IPS DF 4.7 (cell line): Measurements from ENCODE around the gene LCAT.
"Not testable (repeated sequence)": the region's sequence is repeated elsewhere in the genome, so short reads cannot be mapped to it uniquely, and the experiment has no call there.

ENCODE experiments used
- DNase-seq: peaks from one replicate; pipeline ENCODE4 v3.0.0-alpha.2; 2013; ENCODE audit warnings: low spot score; ENCODE audit errors: extremely low read depth

The LCAT gene

DNA sequence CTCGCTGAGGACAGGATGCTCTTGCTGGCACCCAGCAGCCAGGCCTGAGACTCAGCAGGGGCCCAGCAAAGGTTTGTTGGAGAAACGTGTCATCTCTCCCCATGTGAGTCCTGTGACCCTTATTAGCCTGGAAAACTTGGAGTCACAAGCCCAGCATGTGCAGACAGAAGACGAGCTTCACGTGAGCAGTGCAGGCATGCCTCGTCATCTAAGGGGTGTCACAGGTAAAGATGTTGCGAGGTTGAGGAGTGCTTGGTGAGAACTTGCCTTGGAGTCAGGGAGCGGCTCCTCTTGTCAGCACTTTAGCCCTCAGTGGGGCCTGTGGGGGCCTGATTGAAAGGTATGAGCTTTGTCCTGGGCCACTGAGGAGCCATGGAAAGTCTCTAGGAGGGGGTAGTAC lies 10.1 kb downstream of the LCAT start:
- DNase-seq: no peak

DNA sequence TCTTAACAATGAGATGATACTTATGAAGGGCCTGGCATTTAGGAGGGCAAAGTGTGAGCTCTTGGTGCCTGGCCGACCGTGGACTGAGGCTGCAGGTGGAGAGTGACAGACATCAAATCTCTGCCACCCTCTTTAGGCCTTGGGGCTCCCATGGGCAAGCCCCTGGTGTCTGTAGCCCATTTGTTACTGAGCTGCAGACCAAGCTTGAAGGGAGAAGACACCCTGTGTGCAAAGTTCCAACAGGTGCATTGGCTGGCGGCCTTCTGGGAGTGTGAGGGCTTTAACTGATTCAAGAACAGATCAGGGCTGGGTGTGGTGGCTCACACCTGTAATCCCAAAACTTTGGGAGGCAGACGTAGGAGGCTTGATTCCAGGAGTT lies 11.5 kb downstream of the LCAT start:
- DNase-seq: no peak

DNA sequence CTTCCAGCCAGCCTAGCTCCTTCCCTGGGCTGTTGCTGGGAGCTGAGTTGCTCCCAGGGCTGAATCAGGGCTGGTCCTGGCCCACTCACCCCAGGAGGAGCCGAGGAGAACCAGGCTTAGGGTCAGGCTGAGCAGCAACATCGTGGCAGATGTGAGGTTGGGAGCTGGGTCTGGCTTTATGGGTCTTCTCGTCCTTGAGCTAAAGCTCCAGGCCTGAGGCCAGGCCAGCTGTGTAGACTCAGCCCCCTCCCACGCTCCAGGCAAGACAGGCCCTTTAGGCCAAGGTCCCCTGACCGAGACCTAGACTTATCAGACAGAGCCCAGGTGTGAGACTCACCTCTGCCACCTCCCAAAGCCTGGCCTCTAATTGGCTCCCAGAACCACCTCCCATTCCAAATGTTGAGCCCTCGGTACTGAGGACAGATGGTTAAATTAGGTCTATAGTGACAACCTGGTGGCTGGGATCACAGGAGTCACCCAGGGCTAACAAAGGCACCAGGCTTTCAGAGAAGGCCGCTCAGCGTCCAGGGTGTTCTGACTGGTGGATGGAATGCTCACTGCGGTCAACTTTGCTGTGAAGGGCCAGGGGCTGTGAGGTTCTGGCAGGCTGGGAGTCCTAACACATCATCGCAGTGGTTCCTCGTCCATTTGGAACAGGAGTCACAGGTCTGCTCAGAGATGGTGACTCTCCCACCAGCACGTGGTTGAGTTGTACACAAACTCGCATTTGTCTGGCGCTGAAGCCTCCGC lies 12.0 kb downstream of the LCAT start, which contains the start of gene CTRL:
CTRL (minus strand) TSS at position 151 of the 750 bp plus-strand sequence; CDS start at position 141, 10 bp downstream.
- DNase-seq: no peak

DNA sequence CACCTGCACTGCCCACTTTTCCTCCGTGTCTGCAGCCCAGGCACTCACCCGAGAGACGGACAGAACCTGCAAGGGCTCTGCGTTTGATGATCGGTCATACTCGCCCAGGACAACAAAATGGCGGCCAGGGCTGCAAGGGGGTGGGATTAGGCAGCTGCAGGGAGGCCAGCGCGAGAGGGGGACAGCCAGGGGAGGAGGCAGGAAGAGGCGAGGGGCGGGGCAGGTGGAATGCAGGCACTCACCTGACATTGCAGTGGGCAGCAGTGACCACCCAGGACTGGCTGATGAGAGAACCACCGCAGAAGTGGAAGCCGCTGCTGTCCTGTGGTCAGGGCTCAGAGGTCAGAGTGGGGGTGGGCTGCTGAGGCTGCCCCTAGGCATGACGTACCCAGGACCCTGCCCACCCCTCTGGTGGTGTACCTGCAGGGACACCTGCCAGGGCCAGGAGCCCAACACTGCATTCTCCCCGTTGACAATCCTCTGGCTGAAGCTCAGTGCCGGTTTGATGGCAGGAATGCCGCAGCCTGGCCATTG lies 13.2 kb downstream of the LCAT start:
- DNase-seq: no peak

DNA sequence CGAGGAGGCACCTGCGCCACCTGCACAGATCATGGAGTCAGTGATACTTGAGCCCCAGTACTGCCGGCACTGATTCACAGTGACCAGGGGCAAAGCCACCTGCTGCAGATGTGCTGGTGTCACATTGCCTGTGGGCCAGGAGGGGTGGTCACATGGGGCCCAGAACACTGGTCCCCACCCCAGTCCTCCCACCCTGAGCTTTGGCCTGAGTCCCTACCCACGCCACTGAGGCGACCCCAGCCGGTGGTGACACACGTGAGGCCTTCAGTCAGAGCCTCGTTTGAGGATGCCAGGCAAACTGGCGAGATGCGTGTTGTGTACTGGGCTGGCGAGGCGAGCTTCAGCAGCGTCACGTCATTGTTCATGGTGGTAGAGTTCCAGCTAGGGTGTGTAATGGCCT lies 13.7 kb downstream of the LCAT start:
- no peak for DNase-seq

DNA sequence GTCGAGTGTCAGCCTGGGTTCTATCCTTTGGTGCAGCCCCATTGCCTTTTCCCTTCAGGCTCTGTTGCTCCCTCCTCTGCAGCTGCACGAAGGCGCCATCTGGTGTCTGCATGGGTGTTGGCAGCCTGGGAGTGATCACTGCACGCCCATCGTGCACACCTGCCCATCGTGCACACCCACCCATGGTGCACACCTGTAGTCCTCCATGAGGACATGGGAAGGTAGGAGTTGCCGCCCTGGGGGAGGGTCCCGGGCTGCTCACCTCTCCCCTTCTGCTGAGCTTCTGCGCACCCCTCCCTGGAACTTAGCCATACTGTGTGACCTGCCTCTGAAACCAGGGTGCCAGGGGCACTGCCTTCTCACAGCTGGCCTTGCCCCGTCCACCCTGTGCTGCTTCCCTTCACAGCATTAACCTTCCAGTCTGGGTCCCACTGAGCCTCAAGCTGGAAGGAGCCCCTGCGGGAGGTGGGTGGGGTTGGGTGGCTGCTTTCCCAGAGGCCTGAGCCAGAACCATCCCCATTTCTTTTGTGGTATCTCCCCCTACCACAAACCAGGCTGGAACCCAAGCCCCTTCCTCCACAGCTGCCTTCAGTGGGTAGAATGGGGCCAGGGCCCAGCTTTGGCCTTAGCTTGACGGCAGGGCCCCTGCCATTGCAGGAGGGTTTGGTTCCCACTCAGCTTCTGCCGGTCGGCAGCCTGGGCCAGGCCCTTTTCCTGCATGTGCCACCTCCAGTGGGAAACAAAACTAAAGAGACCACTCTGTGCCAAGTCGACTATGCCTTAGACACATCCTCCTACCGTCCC lies 15.2 kb downstream of the LCAT start:
- DNase-seq: no peak

DNA sequence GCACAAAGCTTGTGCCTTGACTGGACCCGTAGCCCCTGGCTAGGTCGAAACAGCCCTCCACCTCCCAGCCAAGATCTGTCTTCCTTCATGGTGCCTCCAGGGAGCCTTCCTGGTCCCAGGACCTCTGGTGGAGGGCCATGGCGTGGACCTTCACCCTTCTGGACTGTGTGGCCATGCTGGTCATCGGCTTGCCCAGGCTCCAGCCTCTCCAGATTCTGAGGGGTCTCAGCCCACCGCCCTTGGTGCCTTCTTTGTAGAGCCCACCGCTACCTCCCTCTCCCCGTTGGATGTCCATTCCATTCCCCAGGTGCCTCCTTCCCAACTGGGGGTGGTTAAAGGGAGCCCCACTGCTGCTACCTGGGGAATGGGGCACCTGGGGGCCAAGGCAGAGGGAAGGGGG lies 15.8 kb downstream of the LCAT start:
- DNase-seq: no peak

DNA sequence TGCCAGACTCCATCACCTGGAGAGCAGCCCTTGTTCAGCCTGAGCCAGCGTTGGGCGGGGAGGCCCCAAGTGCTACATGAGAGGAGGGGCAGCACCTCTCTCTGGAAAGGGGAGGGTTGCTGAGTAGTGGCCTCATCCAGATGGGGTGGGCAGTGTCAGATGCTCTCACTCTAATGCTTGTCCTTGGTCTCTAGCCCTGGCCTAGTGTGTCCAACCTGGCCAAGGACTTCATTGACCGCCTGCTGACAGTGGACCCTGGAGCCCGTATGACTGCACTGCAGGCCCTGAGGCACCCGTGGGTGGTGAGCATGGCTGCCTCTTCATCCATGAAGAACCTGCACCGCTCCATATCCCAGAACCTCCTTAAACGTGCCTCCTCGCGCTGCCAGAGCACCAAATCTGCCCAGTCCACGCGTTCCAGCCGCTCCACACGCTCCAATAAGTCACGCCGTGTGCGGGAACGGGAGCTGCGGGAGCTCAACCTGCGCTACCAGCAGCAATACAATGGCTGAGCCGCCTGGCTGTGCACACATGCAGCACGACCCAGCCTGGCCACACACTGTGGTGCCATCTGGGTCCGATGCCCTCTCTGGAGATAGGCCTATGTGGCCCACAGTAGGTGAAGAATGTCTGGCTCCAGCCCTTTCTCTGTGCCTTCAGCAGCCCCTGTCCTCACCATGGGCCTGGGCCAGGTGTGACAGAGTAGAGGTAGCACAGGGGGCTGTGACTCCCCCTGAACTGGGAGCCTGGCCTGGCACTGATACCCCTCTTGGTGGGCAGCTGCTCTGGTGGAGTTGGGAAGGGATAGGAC lies 16.6 kb downstream of the LCAT start:
- DNase-seq: no peak

DNA sequence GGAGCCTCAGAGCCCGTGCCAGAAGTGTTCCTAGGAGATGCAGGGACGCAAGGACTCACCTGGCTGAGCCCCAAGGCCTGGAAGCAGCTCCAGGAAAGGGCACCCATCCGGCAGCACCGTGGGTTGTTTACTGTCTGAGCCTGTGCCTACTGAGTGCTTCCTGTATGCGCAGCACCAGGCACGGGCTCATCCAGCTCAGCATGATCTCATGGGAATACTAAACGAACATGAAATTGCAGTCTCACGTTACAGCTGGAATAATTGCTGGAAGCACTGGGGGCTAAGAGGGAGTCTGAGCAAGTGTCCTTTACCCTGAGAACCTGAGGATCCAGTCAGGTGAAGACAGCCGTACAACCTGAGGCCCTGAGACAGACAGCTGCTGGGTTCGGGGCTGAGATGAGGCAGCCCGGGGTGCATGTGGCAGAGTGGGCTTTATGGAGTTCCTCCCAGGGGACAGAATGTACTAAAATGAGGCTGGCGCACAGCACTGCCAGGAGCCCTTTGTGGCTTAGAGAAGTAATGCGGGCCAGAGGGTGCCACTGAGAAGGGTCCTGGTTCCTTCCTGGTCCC lies 17.7 kb downstream of the LCAT start:
- no peak for DNase-seq

DNA sequence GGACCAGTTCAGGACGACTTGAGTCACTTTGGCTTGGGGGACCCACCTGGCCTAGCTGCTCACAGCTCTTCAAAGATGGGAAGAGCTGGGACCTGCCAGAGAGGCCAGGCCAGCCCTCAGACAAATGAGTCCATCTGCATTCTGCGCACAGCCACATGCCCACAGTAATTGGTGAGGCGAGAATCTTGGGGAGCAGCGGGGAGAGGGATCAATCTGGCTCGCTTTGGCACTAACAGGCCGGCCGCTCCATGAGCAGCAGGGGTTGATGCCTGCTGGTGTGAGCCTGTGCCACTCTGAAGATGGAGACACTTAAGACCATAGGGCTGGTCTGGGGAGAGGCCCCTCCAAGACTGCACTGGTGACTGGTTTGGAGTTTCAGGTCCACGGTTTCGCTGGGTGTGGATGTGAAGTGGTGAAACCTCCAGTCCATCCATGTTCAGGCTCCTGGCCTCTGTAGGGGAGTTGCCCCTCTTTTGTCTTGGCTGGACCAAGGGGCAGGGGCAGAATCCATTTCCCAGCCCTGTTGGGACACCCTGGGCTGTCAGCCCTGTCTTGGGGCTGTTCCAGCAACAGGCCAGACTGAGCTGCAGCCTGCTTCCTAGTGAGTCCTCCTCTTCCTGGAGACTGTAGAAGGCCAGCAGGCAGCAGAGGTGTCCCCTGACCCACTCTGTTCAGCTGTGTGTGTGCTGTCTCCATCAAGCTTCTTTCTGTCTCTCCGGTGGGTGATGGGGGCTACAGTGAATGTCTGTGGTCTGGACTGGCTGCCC lies 19.6 kb downstream of the LCAT start:
- DNase-seq: no peak

DNA sequence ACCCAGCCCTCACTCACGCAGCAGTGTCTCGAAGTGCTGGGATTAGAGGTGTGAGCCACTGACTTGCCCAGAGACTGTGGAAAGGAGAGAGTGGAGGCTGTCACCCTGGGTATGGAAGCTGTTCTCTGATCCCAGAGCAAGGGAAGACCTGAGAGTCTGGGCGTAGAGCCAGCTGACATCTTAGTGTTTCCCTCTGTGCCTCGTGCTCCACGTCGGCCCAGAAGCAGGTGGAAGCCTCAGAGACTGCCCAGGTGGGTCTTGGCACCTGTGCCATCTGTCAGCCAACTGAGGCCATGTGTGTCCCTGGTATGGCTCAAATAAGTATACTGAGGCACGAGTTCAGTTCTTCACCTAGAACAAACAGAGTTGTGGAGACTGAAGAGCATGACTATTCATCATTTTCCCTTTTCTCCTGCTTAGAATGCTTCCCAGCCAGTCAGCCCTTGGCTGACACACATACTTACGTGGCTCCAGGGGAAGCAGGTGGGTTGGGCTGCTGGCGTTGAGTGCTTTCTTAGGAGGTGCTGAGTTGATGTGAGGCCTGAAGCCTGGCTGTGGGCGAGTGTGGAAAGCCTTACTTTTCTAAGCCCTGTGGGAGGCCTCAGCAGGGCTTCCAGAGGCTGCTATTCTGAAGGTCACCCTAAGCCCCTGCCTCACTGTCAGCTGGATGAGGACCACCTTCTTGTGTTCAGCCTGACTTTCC lies 20.4 kb downstream of the LCAT start:
- DNase-seq: no peak

DNA sequence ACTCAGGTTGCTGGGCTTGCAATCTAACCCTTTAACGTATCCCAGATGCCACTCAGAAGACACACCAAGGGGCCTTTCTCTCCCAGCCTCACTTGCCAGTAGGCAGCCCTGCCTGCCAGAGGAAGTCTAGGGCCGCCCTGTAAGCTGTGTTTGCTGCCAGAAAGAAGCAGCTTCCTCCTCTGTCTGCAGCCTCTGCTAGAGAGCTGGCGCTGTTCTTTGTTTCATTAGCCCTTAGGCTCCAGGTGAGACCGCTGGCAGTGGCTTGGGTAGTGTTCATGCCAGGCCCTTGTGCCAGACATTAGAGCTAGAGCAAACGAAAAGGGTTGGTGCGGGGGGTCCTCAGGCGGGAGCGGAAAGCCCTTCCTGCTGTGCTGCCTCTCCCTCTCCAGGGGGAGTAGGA lies 21.2 kb downstream of the LCAT start:
- DNase-seq: no peak

DNA sequence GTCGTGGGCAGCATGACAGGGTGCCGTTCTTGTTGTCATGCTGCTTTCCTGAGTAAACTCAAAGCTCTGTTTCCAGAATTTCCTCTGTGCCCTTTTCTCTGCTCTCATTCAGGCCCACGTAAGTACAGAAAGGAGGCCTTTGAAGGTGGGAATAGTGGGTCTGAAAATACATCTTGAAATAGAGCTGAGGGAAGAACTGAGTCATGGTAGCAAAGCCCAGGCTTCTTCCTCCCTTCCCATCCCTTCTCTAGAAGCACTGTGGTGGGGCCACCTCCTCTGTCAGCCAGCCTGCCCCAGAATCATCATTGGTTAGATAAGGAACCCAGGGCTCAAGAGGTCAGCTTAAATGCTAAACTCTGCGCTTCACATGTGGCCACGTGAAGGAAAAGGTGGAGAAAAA lies 21.7 kb downstream of the LCAT start:
- no peak for DNase-seq

DNA sequence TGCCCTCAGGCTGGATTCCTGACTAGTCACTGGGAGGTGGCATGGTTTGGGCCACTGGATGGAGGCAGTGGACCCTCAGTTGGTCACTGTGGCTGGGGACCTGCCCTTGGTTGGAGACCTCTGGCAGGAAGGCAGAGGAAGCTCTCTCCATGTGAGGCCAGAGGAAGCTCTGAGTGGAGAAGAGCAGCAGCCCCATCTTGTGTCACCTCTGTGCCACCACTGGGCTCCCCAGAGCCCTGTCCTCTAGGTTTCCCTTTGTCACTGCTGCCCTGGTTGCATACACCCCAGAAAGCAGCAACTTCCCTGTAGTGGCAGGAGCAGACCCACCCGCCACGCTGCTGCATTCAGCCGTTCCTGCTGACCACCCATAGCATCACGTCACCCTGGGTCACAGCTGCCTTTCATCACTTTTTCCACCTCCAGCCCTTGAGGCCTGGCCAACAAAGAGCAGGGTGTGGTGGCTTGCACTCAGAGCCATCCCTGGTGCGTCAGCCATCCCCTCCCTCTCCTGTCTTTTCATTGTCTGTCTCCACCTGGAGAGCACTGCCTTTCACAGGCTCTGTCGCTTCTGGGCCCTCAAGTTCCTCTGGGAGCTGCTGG lies 24.2 kb downstream of the LCAT start:
- no peak for DNase-seq

DNA sequence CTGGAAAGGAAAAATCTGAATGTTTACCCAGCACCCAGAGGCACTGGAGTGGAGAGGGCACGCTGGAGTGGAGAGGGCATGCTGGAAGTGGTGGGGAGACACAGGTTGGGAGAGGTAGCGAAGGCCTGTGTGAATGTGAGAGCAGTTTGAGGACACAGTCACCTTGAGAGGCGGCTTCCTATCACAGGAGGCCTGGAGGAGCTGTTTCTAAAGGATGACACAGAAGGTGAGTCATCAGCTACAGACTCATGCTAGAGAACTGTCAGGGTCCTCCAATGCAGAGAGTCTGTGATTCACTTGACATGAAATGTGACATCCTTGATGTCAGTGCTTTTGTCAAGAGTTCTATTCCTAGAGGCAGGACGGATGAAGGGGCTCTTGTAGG lies 26.1 kb downstream of the LCAT start:
- DNase-seq: no peak

DNA sequence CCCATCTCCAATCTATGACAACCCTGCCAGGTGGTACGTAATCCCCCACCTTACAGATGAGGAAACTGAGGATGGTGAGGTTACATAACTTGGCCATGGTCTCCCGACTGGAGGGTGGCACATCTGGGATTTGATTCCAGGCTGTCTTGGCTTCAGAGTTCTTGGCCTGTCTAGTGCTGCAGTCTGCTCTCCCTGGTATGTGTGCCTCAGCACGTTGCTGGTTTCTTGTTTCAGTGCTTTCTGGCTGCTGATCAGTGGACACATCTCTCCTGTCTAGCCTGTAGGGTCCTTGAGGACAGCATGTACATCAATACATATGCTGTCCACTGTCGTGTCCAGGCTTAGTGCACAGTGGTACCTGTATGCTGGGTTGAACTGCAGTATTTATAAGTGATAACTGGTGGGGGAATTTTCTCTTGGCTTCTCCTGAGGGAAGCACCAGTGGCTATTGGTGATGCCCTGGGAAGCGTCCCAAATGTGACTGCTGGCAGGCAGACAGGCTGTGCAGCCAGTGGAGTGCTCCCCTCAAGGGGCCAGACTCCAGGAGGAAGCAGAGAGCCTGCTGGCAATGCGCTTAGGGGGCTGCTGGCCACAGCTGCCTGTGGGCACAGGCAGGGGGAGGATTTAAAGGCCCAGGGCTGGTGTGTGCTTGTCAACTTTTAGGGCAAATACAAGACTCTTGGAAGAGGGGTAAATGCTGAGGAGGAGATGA lies 26.6 kb downstream of the LCAT start:
- DNase-seq: no peak

DNA sequence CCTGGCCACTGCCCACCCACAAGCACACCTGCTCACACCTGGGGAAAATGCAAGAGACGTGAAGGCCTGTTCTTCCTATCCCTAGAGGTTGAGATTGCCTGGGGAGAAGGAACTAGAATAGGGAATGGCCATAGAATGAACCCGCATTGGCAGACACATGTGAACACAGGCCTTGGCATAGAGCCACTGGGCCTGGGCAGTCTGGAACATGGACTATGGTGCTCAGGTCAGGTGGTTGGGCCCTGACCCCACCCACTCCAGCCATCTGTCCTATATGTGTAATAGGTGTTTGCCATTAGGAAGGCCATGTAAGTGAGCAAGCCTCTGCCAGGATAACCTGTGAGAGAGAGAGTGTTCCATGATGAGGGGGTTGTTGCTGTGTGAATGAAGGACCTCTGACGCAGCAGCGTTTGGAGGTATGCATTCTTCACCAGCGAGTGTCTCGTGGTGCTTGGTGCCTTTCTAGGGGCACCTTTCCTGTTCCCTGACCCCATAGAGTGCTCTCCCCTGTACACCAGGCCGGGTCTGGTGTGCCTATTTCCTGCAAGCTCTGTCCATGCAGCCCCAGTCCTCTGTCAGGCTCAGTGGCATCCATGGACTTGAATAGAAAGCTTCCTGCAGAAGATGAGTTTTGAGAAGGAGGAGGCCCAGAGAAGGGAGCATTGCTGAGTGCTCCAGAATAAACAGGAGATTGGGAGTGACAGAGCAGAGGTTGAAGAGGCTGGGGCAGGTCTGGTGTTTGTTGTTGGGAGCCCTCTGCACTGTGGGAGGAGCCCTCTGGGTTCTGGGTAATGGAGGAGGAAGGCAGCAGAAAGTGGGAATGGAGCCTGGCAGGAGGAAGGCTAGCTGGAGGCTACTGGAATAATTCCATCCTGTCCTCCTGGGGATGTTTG lies 27.8 kb downstream of the LCAT start:
- no peak for DNase-seq

DNA sequence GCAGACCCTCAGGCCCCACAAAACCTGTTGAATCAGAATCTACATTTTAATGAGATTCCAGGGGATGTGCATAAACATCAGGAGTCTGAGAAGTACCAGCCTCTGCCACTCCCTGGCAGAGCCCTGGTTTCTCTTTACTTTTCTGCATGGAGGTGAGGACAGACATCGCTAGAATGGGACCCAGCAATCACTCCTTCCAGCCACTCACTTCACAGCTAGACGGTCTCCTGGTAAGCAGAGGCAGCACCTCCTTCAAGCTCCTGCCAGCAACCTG lies 28.5 kb downstream of the LCAT start:
- DNase-seq: not testable (repeated sequence)
